Measurements from ENCODE around the gene SLC6A11. TPM values are rescaled to one million over a fixed set of nuclear protein-coding genes. Genes with fewer than 3 reads are reported as not detected.

The SLC6A11 gene
- total and polyA plus RNA-seq, 2 of the 13 experiments (the other 11 are each of a cell fraction or from before 2014, with no cell fraction given), result 17.9 to 34.5 TPM

GRCh38 chr3:10951295-10951926, 135.4 kb downstream of the SLC6A11 start (continued):
- no peak for TF ChIP-seq E2F2 (CRISPR knock-in tag; IDR thresholded peaks at IDR 0.05; ENCODE audit: borderline replicate concordance)
- TF ChIP-seq ZNF646 (CRISPR knock-in tag; IDR thresholded peaks at IDR 0.05), result no peak

GRCh38 chr3:10952525-10952924, 136.5 kb downstream of the SLC6A11 start:
- ATAC-seq, result no peak
- Histone ChIP-seq H2AFZ (ENCODE audit: low read length) (no peak overlapping the region), H3K4me3 (replicated peaks in 1 of 3; ENCODE audit: insufficient read depth in 1 of 3, low read depth in 2 of 3, low read length in 3 of 3) (no peak overlapping the region), H4K20me1 (ENCODE audit: insufficient read depth, low read length) (no peaks in the 10 kb centered on the region), H3K4me1 (ENCODE audit: insufficient read depth, low read length) (no peaks in the 10 kb centered on the region), H3K27ac (ENCODE audit: extremely low read length, insufficient read depth, low read length) (no peak overlapping the region), H3K27me3 (ENCODE audit: control insufficient read depth in 1 of 2, insufficient read depth in 2 of 2, low read length in 2 of 2) (peaks cover 8 to 47% of the 10 kb centered on the region in 2 experiments; a peak in 4 of 5 replicates), H3K9ac (ENCODE audit: insufficient read depth, low read depth, low read length) (no peak overlapping the region), H3K36me3 (replicated peaks in 1 of 2; ENCODE audit: control insufficient read depth in 1 of 2, insufficient read depth in 2 of 2, low read length in 2 of 2) (no peaks in the 10 kb centered on the region), H3K79me2 (ENCODE audit: insufficient read depth, low read length) (no peaks in the 10 kb centered on the region), H3K9me3 (ENCODE audit: low read length) (no peaks in the 10 kb centered on the region), H3K4me2 (ENCODE audit: low read depth, low read length) (no peak overlapping the region)
- POLR2A ChIA-PET, result no interaction called here
- 0% methylated on average over 1 of the region's 3 CpGs for WGBS (ENCODE audit: low lambda C conversion rate)
- no peak for FAIRE-seq
- no TSS peak for BruUV-seq (replicated peaks)
- in situ Hi-C loops (cut with HindIII; ENCODE audit: extremely low pct_ligation_motif_present, low pct_unique_long_range_greater_than_20kb), result no loop called here
- CTCF ChIA-PET (ENCODE audit: low intra/inter-chr PET ratio, low total read pairs), result no interaction called here
- TF ChIP-seq ZNF749 (CRISPR knock-in tag; IDR thresholded peaks at IDR 0.05; ENCODE audit: borderline replicate concordance), result no peak
- TF ChIP-seq RFX1 (IDR thresholded peaks at IDR 0.05), result peak; percentile 16; the same call in 1 of the 2 replicates
- no peak for TF ChIP-seq SSRP1 (CRISPR knock-in tag; IDR thresholded peaks at IDR 0.05)
- intact Hi-C loops (cut with micrococcal nuclease; ENCODE audit: unreplicated experiment), result no loop called here
- no peak for DNase-seq (ENCODE audit: low spot score)

All from HepG2 (cell line).